Measurements from ENCODE around the gene GNAO1. TPM values are rescaled to one million over a fixed set of nuclear protein-coding genes. Genes with fewer than 3 reads are reported as not detected.

The GNAO1 gene
- polyA plus RNA-seq, 1 of the 3 experiments (the other 2 are of a cell fraction) = 0.30 TPM

GRCh38 chr16:56367764-56368163, 176.5 kb downstream of the GNAO1 start:
- H3K79me2 ChIP-seq (ENCODE audit: insufficient read depth) = peaks cover under 1% of the 10 kb centered on the region; the same call in 1 of the 2 replicates
- no peaks in the 10 kb centered on the region for H3K27me3 ChIP-seq (ENCODE audit: insufficient read depth)
- H3K4me1 ChIP-seq (ENCODE audit: control insufficient read depth in 1 of 2, insufficient read depth in 2 of 2, low read depth in 1 of 2, low read length in 1 of 2) = peaks cover 9 to 18% of the 10 kb centered on the region in 2 experiments
- H3K9ac ChIP-seq = no peak overlapping the region
- no peaks in the 10 kb centered on the region for H3K9me3 ChIP-seq
- no peak overlapping the region for H2AFZ ChIP-seq (ENCODE audit: low read depth)
- WGBS (ENCODE audit: low lambda C conversion rate) = 91% methylated on average over 6 of the region's 6 CpGs
- H3K4me2 ChIP-seq = no peak overlapping the region
- H3F3A ChIP-seq (replicated peaks; ENCODE audit: insufficient read depth) = no peaks in the 10 kb centered on the region
- ChIA-PET POLR2A (no interaction called here), CTCF (interaction anchor here (1.5 kb wide), 1 partner anchor 11 kb away, joined by 5 read pairs; no protein-coding TSS in a partner anchor)
- no peak for TF ChIP-seq FOSL2 (IDR thresholded peaks at IDR 0.05; ENCODE audit: borderline replicate concordance, low read depth)
- H3K4me3 ChIP-seq (ENCODE audit: low read depth in 2 of 2, low read length in 1 of 2) = no peak overlapping the region
- H3K27ac ChIP-seq (ENCODE audit: low read depth in 2 of 2, low read length in 1 of 2) = no peak overlapping the region
- no peaks in the 10 kb centered on the region for H4K20me1 ChIP-seq (ENCODE audit: insufficient read depth)
- H3K9me2 ChIP-seq = no peaks in the 10 kb centered on the region
- DNase-seq = no peak
- H3K36me3 ChIP-seq (replicated peaks in 1 of 2; ENCODE audit: control insufficient read depth in 1 of 2, insufficient read depth in 2 of 2, low read length in 1 of 2) = peaks cover 23 to 47% of the 10 kb centered on the region in 2 experiments

- peaks cover 9 to 18% of the 10 kb centered on the region in 2 experiments for H3K4me1 ChIP-seq (ENCODE audit: control insufficient read depth in 1 of 2, insufficient read depth in 2 of 2, low read depth in 1 of 2, low read length in 1 of 2)
- no peak overlapping the region for H3K9ac ChIP-seq
- no peak overlapping the region for H3K4me3 ChIP-seq (ENCODE audit: low read depth in 2 of 2, low read length in 1 of 2)
- POLR2A ChIA-PET = no interaction called here
- H3F3A ChIP-seq (replicated peaks; ENCODE audit: insufficient read depth) = no peaks in the 10 kb centered on the region
- H3K4me2 ChIP-seq = no peak overlapping the region
- no peaks in the 10 kb centered on the region for H4K20me1 ChIP-seq (ENCODE audit: insufficient read depth)
- peaks cover 23 to 40% of the 10 kb centered on the region in 2 experiments for H3K36me3 ChIP-seq (replicated peaks in 1 of 2; ENCODE audit: control insufficient read depth in 1 of 2, insufficient read depth in 2 of 2, low read length in 1 of 2)
- no peaks in the 10 kb centered on the region for H3K9me2 ChIP-seq
- TF ChIP-seq FOXJ3 (CRISPR knock-in tag; IDR thresholded peaks at IDR 0.05) = no peak
- CTCF ChIA-PET = interaction anchor here (1.1 to 1.5 kb wide), 2 partner anchors 12 to 904 kb away, joined by 3 to 5 read pairs; no protein-coding TSS in a partner anchor
- no peaks in the 10 kb centered on the region for H3K27me3 ChIP-seq (ENCODE audit: insufficient read depth)
- H3K27ac ChIP-seq (ENCODE audit: low read depth in 2 of 2, low read length in 1 of 2) = no peak overlapping the region
- no peaks in the 10 kb centered on the region for H3K9me3 ChIP-seq
- peaks cover 8% of the 10 kb centered on the region; the same call in 1 of the 2 replicates for H3K79me2 ChIP-seq (ENCODE audit: insufficient read depth)
- 86% methylated on average over 2 of the region's 2 CpGs for WGBS (ENCODE audit: low lambda C conversion rate)
- no peak for DNase-seq
- H2AFZ ChIP-seq (ENCODE audit: low read depth) = no peak overlapping the region
Observed at GRCh38 chr16:56368545-56368944, 177.3 kb downstream of the GNAO1 start.

GRCh38 chr16:56369202-56369601, 177.9 kb downstream of the GNAO1 start:
- Histone ChIP-seq H3K27ac (ENCODE audit: low read depth in 2 of 2, low read length in 1 of 2) (no peak overlapping the region), H3K9me3 (no peaks in the 10 kb centered on the region), H3K4me2 (no peak overlapping the region), H3K9me2 (no peaks in the 10 kb centered on the region), H3K27me3 (ENCODE audit: insufficient read depth) (no peaks in the 10 kb centered on the region), H3K4me1 (ENCODE audit: control insufficient read depth in 1 of 2, insufficient read depth in 2 of 2, low read depth in 1 of 2, low read length in 1 of 2) (peaks cover 9 to 18% of the 10 kb centered on the region in 2 experiments), H3K36me3 (replicated peaks in 1 of 2; ENCODE audit: control insufficient read depth in 1 of 2, insufficient read depth in 2 of 2, low read length in 1 of 2) (peaks cover 23 to 33% of the 10 kb centered on the region in 2 experiments), H4K20me1 (ENCODE audit: insufficient read depth) (no peaks in the 10 kb centered on the region), H3K9ac (no peak overlapping the region), H2AFZ (ENCODE audit: low read depth) (no peak overlapping the region), H3F3A (replicated peaks; ENCODE audit: insufficient read depth) (no peaks in the 10 kb centered on the region), H3K79me2 (ENCODE audit: insufficient read depth) (peaks cover 13% of the 10 kb centered on the region; the same call in 1 of the 2 replicates), H3K4me3 (ENCODE audit: low read depth in 2 of 2, low read length in 1 of 2) (no peak overlapping the region)
- no peak for DNase-seq
- WGBS (ENCODE audit: low lambda C conversion rate) = 91% methylated on average over 4 of the region's 5 CpGs
- TF ChIP-seq USF1 (IDR thresholded peaks at IDR 0.05; ENCODE audit: borderline replicate concordance, low read depth) (no peak), MEF2A (IDR thresholded peaks at IDR 0.05; ENCODE audit: borderline replicate concordance, low read depth) (no peak), SIN3A (IDR thresholded peaks at IDR 0.05; ENCODE audit: borderline replicate concordance, low read depth, low read length) (no peak), GABPA (IDR thresholded peaks at IDR 0.05; ENCODE audit: low read depth) (no peak), GATA2 (CRISPR knock-in tag; IDR thresholded peaks at IDR 0.05) (no peak)
- CTCF ChIA-PET = interaction anchor here (1.1 to 2.6 kb wide), 2 partner anchors 13 to 904 kb away, joined by 3 to 13 read pairs (median 5); no protein-coding TSS in a partner anchor
- POLR2A ChIA-PET = no interaction called here
